Erythroblast (primary cell): ENCODE results near the gene FBXO5.

Experiments
- DNase-seq, 2 experiments: peaks; one replicate each; lab custom pipeline; 2025; lab: John Stamatoyannopoulos, UW
- GATA1 ChIP-seq: IDR thresholded peaks from 2 replicates; pipeline ENCODE4 v1.6.1; 2011; ENCODE audit warnings: low read depth, mild to moderate bottlenecking, control low read depth, low read length, moderate library complexity
- POLR2A ChIP-seq: IDR thresholded peaks from 2 replicates; pipeline ENCODE4 v1.6.1; 2011; ENCODE audit warnings: mild to moderate bottlenecking, low read length

Gene FBXO5, protein sequence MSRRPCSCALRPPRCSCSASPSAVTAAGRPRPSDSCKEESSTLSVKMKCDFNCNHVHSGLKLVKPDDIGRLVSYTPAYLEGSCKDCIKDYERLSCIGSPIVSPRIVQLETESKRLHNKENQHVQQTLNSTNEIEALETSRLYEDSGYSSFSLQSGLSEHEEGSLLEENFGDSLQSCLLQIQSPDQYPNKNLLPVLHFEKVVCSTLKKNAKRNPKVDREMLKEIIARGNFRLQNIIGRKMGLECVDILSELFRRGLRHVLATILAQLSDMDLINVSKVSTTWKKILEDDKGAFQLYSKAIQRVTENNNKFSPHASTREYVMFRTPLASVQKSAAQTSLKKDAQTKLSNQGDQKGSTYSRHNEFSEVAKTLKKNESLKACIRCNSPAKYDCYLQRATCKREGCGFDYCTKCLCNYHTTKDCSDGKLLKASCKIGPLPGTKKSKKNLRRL

DNA sequence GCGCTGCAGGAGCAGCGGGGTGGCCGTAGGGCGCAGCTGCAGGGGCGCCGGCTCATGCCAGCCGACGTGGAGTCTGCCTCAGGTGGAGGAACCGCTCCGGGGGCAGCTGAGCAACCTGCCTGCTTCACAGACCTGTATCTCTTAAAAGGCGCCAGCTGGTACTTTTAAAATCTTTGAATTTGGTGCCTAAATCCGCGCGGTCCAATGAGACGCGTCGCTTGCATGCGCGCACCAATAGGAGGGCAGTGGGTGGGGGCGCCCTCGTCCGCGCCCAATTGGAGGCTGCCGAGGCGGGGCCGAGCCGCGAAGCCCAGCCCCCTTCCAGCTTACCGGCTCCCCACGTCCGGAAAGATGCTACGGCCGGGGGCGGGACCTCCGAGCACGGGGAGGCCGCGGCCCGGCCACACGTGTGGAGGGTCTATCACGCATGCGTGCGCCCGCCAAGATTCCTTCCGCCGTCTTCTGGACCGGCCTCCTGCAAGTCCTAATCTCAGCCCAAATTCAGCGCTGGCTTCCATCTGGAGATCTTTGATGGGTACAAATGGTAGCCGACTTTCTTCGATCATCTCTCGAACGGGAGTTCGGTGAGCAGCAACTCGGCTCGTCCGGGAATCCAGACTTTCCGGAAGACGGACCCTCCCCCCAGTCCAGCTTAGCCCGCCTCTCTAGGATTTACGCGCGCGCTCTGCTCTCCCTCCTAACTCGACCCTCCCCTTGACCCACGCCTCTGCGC is at the start of gene FBXO5:
TSS of gene FBXO5 (minus strand) at position 138 of the 733 bp plus-strand sequence. CDS start at position 56, 82 bp downstream.
- TF ChIP-seq GATA1 (no peak), POLR2A (peak; percentile 77)
- DNase-seq, result peak; percentile 99

DNA sequence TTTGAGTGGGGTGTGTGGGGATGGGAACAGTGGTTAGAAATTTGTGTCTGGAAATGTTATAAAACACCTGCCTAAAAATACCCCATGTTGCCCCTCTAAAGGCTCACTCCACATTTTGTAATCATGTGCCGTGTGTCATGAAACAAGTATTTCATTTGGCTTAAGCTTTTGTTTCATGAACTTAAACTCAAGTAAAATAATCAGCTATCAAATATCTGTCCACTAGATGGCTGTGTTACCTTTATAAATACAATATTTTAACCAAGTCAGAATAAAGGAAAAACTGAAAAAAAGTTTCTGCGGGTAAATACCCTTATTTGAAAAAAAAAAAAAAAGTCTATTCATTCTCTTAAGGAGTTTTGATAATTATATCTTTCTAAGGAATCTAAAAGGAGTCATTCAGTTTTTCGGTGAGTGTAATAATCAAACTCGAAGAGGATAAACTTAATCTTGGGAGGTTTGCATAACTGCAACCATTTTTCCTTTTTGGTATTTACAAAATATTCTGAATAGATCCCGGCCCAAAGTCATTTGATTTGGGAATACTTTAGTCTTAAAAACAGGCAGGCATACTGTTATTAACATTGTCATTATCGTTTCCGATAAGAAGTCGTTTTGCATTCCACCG is 49.5 kb upstream of the FBXO5 start:
- TF ChIP-seq GATA1, result no peak
- no peak for TF ChIP-seq POLR2A
- peak; percentile 48 to 62 for DNase-seq

DNA sequence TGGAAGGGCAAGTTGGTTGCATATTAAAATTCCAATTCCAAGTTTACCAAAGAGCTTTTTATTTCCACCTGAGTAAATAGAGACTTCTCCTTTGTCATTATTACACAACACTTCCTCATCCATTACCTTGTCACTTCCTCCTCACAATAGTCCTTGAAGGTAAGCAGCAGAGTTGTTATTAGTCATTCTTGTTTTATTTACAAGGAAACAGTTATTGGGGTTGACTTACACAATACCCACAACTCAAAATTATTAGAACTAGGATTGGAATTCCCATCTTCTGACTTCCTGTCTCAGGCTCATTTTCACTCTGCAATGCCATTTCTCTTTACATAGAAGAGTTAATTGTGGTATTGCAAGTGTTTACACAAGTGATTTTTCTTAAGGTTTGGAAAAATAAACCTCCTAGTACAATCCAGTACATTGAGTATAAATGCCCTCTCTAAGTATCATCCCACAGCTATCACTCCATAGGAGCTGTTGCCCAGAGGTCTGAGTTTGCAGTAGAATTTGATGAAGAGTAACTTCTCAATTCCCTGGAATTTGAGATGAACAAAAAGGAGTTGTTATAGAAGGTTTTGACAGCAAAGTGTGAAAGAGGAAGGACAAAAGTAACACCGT is 48.6 kb upstream of the FBXO5 start:
- TF ChIP-seq GATA1, result no peak
- TF ChIP-seq POLR2A, result no peak
- no peak for DNase-seq

DNA sequence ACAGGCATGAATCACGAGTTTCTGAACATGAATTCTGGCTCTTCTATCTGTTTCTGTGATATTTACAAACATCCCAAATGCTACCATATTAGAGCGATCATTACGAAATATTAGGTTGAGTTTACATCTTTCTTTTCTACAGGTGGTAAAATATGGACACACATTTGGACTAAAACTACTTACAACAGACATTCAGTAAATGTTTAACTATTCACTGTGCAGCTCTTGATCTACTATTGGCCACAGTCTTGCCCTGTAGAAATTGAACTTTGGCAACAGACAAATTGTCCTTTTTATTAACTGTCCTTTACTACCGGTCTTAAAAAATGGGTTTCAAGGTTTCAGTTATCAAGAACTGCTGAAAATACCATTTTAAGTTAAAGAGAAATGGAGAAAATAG is 46.1 kb upstream of the FBXO5 start:
- TF ChIP-seq GATA1, result no peak
- TF ChIP-seq POLR2A, result no peak
- no peak for DNase-seq

DNA sequence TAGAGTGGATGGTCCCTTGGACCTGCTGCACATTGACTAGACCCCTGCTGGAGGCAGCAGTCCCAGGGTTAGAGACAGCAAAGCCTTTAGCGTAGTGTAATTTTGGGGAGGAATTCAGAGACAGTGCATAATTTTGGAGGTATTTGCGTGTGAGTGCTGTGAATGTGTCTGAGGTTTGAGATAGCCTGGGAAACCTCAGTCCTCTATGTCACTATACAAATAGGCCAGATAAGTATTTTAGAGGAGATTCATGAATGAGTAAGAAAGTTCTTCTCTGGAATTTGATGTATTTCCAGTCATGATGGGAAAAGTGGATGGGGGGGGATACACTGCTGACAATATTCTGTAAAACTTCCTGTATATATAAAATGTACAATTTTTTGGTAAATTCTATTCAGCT is 45.4 kb upstream of the FBXO5 start:
- no peak for TF ChIP-seq POLR2A
- DNase-seq, result no peak

DNA sequence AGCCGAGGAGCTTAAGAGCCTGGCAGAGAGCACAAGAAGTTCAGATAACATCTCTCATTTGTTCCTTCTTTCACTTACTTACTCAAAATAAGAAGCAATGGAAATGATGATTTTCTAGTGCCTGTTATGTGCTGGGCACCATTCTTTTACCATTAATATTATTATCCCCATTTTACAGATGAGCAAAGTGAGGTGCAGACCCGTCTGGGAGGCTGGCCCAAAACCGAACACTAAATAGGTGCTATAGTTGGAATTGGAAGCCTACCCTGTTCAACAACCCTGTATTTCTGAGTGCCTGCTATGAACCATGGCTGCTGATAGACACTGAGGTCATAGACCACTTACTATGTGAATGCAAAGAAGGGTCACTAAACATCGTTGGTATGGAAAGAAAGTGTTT is 44.6 kb upstream of the FBXO5 start:
- no peak for DNase-seq
- TF ChIP-seq POLR2A (no peak), GATA1 (no peak)

DNA sequence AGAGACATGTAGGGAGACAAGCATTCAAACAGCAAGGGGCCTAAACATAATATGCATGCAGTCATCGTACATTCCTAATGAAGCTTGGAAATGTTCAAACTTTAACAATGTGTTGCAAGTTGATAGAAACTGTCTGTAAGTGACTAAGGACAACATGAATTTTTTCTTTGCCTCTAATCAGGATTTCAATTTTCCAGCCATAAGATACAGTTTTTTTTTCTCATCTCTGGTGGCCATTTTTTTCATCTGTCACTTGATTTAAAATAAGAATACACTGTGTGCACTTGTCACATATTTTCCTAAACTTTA is 41.8 kb upstream of the FBXO5 start:
- TF ChIP-seq GATA1, result no peak
- TF ChIP-seq POLR2A, result no peak
- no peak for DNase-seq

DNA sequence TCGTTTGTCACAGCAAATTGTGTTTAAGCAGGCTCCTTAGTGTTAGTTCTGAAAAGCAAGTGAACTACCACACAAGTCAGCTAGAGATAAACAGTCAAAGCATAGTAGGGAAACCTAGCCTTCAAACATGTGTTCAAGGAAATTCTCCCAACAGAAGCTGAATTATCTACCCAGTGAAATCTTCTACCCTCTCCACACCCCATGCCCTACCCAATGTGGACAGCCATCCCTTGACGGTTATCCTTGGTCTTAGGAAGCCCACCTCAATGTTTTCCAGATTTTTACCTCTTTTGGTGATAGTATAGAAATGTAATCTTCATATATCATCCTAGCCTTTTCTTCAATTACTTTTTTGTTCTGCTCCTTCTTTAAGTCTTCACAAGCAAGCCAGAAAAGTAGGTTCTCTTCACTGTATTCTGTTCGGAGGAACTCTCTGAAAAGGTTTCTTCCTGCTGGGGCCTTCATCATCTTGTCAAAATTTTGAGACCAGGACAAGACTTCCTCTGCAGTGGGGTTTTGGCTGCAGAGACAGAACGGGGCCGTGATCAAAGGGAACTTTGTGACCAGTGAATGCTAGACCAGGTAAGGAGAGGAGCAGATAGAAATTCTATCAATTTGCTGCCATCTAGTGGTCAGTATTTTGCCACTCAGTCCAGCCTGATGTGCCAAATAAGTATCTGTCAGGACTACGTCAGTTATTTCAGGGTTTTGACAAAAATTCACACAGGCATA is 41.3 kb upstream of the FBXO5 start:
- peak; percentile 67 to 77 for DNase-seq

DNA sequence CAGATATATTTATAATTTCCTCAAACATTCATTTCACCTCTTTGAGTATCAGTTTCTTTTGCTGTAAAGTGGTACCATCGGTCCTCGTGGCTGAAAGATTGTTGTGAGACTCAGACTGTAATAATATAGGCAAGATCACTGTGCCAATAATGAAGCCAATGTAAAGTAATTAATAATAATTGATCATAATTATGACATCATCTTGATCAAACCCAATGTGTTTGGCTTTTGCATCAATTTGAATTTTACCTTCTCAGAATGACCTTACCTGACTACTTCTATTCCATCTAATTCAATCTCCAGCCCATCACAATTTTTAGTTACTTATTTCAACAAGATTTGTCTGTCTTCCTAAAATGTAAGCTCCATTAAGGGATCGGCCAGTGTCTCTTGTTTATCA is 35.5 kb upstream of the FBXO5 start:
- TF ChIP-seq GATA1, result no peak
- TF ChIP-seq POLR2A, result no peak
- DNase-seq, result no peak

More for the DNA sequence above, 41.3 kb upstream of the FBXO5 start:
- TF ChIP-seq POLR2A, result no peak
- no peak for TF ChIP-seq GATA1

DNA sequence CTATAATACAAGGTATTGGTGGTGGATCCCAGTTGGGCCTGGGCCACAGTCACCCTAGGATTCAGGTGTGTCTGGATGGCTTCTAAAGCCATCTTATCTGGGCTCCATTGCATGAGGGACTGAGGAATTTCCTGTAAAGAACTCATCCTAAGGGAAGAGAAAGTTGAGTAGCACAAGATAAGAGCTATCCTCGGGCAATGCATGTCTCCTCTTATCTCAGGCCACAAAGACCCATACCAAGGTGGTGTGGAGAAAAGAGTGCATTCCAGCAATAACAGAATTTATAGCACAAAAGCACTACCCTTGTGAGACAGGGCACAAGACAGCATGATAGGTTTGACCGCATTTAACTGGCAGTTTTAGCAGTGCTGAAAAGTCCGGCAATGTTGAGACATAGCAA is 34.0 kb upstream of the FBXO5 start:
- TF ChIP-seq GATA1 (no peak), POLR2A (no peak)
- DNase-seq, result no peak

DNA sequence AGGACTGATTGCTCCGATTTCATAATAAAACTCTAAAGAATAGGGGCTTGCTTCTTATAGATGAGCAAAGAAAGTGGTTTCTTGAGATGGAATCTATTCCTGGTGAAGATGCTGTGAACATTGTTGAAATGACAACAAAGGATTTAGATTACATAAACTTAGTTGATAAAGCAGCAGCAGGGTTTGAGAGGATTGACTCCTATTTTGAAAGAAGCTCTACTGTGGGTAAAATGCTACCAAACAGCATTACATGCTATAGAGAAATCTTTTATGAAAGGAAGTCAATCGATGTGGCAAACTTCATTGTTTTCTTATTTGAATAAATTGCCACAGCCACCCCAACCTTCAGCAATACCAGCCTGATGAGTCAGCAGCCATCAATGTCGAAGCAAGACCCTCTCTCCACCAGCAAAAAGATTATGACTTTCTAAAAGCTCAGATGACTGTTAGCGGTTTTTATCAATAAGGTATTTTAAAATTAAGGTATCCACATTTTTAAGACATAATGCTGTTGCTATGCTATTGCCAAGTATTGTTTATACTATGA is 32.3 kb upstream of the FBXO5 start:
- TF ChIP-seq GATA1, result no peak
- TF ChIP-seq POLR2A, result no peak
- no peak for DNase-seq

DNA sequence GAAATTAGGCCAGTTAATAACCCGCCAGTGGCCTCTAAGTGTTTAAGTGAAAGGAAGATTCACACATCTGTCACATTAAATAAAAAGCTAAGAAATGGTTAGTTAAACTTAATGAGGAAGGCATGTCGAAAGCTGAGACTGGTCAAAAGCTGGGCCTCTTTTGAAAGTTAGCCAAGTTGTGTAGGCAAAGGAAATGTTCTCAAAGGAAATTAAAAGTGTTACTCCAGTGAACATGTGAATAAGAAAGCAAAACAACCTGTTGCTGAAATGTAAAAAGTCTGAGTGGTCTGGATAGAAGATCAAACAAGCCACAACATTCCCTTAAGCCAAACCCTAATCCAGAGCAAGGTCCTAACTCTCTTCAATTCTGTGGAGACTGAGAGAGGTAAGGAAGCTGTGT is 30.6 kb upstream of the FBXO5 start:
- no peak for TF ChIP-seq GATA1
- no peak for TF ChIP-seq POLR2A
- no peak for DNase-seq

DNA sequence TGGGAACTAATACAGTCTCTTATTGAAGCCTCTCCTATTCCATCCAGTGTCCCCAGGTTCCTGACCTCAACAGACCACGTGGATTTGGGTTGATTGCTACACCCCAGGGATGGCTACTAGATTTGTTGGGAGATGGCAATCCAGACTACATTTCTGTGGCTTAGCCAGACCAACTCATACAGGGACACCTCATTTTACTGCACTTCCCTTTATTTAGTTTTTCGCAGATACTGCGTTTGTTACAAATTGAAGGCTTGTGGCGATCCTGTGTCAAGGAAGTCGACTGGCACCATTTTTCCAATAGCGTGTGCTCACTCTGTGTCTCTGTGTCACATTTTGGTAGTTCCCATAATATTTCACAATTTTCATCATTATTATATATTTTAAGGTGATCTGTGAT is 30.0 kb upstream of the FBXO5 start:
- TF ChIP-seq GATA1, result no peak
- TF ChIP-seq POLR2A, result no peak
- no peak for DNase-seq
